ENCODE measurements around the gene HAUS3. TPM values are rescaled to one million over a fixed set of nuclear protein-coding genes. Genes with fewer than 3 reads are reported as not detected.

The HAUS3 gene
- 24.4 and 25.0 TPM in 2 replicates for total RNA-seq (ENCODE audit: low replicate concordance)

- Histone ChIP-seq H3K4me1 (peaks cover 28% of the 10 kb centered on the region), H3K9ac (peak within 1 kb of the TSS; percentile 59), H3K27ac (no peak within 1 kb of the TSS), H4K20me1 (ENCODE audit: low read depth) (peaks cover 43% of the 10 kb centered on the region), H3K27me3 (no peaks in the 10 kb centered on the region), H3F3A (ENCODE audit: low read depth) (peaks cover 27% of the 10 kb centered on the region), H3K36me3 (peaks cover 19% of the 10 kb centered on the region), H2AFZ (replicated peaks) (peak within 1 kb of the TSS; percentile 60), H3K79me2 (ENCODE audit: low read depth) (peaks cover 48% of the 10 kb centered on the region), H3K9me3 (ENCODE audit: low read depth) (no peaks in the 10 kb centered on the region), H3K4me3 (peak within 1 kb of the TSS; percentile 82), H3K4me2 (peak within 1 kb of the TSS; percentile 80)
- Mint-ChIP-seq H3K27ac (no peak within 1 kb of the TSS), H3K4me3 (peak within 1 kb of the TSS; percentile 93), H3K9me3 (no peaks in the 10 kb centered on the region), H3K27me3 (ENCODE audit: insufficient read depth, low read depth) (peaks cover 4% of the 10 kb centered on the region), H3K4me1 (peaks cover 44% of the 10 kb centered on the region), H3K36me3 (peaks cover 7% of the 10 kb centered on the region)
- no peak for TF ChIP-seq EZH2phosphoT487 (IDR thresholded peaks at IDR 0.05)
- TF ChIP-seq EZH2 (IDR thresholded peaks at IDR 0.05), result peak; percentile 46
- peak; percentile 99 for DNase-seq (ENCODE audit: low spot score)
Observed at GRCh38 chr4:2241410-2242353, at the start of gene HAUS3, which contains the start of gene POLN. HAUS3 (minus strand) TSS chr4:2242121; CDS start chr4:2240946, 1,175 bp downstream. POLN (minus strand) TSS chr4:2242121; CDS start chr4:2229231, 12,890 bp downstream.

- peaks cover 16% of the 10 kb centered on the region for H3K4me1 ChIP-seq
- no peaks in the 10 kb centered on the region for H4K20me1 ChIP-seq (ENCODE audit: low read depth)
- Mint-ChIP-seq H3K4me1 (peaks cover 20% of the 10 kb centered on the region), H3K27me3 (ENCODE audit: insufficient read depth, low read depth) (peaks cover 5% of the 10 kb centered on the region), H3K27ac (no peak overlapping the region), H3K36me3 (no peaks in the 10 kb centered on the region), H3K9me3 (no peaks in the 10 kb centered on the region), H3K4me3 (no peak overlapping the region)
- no peak overlapping the region for H3K27ac ChIP-seq
- no peaks in the 10 kb centered on the region for H3K27me3 ChIP-seq
- H3K4me2 ChIP-seq, result no peak overlapping the region
- H3K9me3 ChIP-seq (ENCODE audit: low read depth), result no peaks in the 10 kb centered on the region
- no peak for DNase-seq (ENCODE audit: low spot score)
- H3F3A ChIP-seq (ENCODE audit: low read depth), result no peaks in the 10 kb centered on the region
- no peaks in the 10 kb centered on the region for H3K79me2 ChIP-seq (ENCODE audit: low read depth)
- no peak overlapping the region for H2AFZ ChIP-seq (replicated peaks)
- H3K9ac ChIP-seq, result no peak overlapping the region
- H3K4me3 ChIP-seq, result no peak overlapping the region
- no peak for TF ChIP-seq EZH2 (IDR thresholded peaks at IDR 0.05)
- TF ChIP-seq EZH2phosphoT487 (IDR thresholded peaks at IDR 0.05), result no peak
- no peak for TF ChIP-seq CTCF (IDR thresholded peaks at IDR 0.05)
- H3K36me3 ChIP-seq, result no peaks in the 10 kb centered on the region
Observed at GRCh38 chr4:2290974-2291704, 49.2 kb upstream of the HAUS3 start.

GRCh38 chr4:2290488-2290887 lies 48.6 kb upstream of the HAUS3 start:
- Mint-ChIP-seq H3K4me3 (no peak overlapping the region), H3K9me3 (no peaks in the 10 kb centered on the region), H3K36me3 (no peaks in the 10 kb centered on the region), H3K4me1 (peaks cover 20% of the 10 kb centered on the region), H3K27me3 (ENCODE audit: insufficient read depth, low read depth) (peaks cover 5% of the 10 kb centered on the region), H3K27ac (no peak overlapping the region)
- Histone ChIP-seq H3K27me3 (no peaks in the 10 kb centered on the region), H3K4me3 (no peak overlapping the region), H3K4me1 (peaks cover 19% of the 10 kb centered on the region), H2AFZ (replicated peaks) (no peak overlapping the region), H3K9ac (no peak overlapping the region), H3K27ac (no peak overlapping the region), H3K36me3 (no peaks in the 10 kb centered on the region), H3K9me3 (ENCODE audit: low read depth) (no peaks in the 10 kb centered on the region), H3K4me2 (no peak overlapping the region), H3K79me2 (ENCODE audit: low read depth) (no peaks in the 10 kb centered on the region), H4K20me1 (ENCODE audit: low read depth) (no peaks in the 10 kb centered on the region), H3F3A (ENCODE audit: low read depth) (no peaks in the 10 kb centered on the region)
- TF ChIP-seq CTCF (IDR thresholded peaks at IDR 0.05) (no peak), EZH2 (IDR thresholded peaks at IDR 0.05) (no peak), EZH2phosphoT487 (IDR thresholded peaks at IDR 0.05) (no peak)
- no peak for DNase-seq (ENCODE audit: low spot score)

Measured in neural progenitor cell (in vitro differentiated cells).